ENCODE results near the gene MAST2. TPM values are rescaled to one million over a fixed set of nuclear protein-coding genes. Genes with fewer than 3 reads are reported as not detected.

MAST2 gene
- total and polyA plus RNA-seq, 2 donors (not counting 3 experiments of a cell fraction or from before 2014, with no cell fraction given) = 25.0 to 41.2 TPM

DNA sequence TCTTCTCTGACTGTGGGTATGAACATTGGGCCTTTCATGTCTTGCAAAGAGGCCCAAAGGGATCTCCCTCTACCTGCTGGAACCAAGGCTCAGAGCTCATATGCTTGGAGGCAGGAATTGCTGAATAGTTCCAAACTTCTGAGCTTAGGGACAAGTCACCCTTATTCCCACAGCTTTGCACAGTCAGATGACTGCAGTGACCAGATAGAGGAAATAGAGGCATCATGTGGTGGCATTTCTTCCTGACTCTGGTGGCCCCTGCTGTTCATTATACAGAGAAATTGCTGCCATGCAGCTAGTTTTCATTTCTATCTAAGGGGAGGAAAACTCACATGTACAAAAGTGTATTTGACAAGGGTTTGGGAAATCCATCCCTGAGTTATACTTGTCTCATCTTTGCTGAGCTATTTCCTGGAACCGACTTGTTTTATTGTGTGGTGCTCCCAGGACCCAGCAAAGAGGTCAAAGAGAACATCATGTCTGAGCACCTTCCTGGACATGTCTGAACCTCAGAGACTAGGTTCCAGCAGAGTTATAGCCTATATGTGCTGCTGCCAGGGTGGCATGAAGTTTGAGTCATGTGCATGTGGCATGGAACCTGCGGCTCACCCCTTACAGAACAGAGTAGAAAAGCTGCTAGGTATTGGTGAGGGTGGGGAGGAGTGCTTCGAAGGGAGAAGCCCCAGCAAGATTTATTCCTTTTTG, 197.8 kb downstream of the MAST2 start:
- no peaks in the 10 kb centered on the region for H3K9me1 ChIP-seq (replicated peaks; ENCODE audit: control insufficient read depth, extremely low read depth, insufficient read depth, low read length)

More for the DNA sequence above, 197.8 kb downstream of the MAST2 start:
- H3K27me3 ChIP-seq (ENCODE audit: control insufficient read depth in 2 of 2, insufficient read depth in 2 of 2, low read length in 2 of 2) = no peaks in the 10 kb centered on the region
- POLR2A ChIA-PET = no interaction called here
- H3K27ac ChIP-seq (ENCODE audit: insufficient read depth, low read depth, low read length) = no peak overlapping the region
- no peak overlapping the region for H3K4me3 ChIP-seq (replicated peaks in 1 of 3; ENCODE audit: insufficient read depth in 1 of 3, low read depth in 1 of 3, low read length in 3 of 3)
- FAIRE-seq = no peak
- CTCF ChIA-PET = no interaction called here
- H3K79me2 ChIP-seq (ENCODE audit: control insufficient read depth, insufficient read depth, low read length) = no peaks in the 10 kb centered on the region
- no peak overlapping the region for H3K9ac ChIP-seq (replicated peaks; ENCODE audit: extremely low read depth, insufficient read depth, low read length)
- dilution Hi-C loops (cut with MboI; ENCODE audit: extremely low pct_ligation_motif_present, low sequenced_read_pairs) (no loop called here), intact Hi-C loops (cut with micrococcal nuclease) (no loop called here)
- no peaks in the 10 kb centered on the region for H3K36me3 ChIP-seq (ENCODE audit: control insufficient read depth in 2 of 2, extremely low read depth in 1 of 2, insufficient read depth in 2 of 2, low read length in 2 of 2)
- no peaks in the 10 kb centered on the region for H3K4me1 ChIP-seq (ENCODE audit: control insufficient read depth, extremely low read depth, insufficient read depth, low read length)
- H4K20me1 ChIP-seq (replicated peaks; ENCODE audit: control insufficient read depth, extremely low read depth, insufficient read depth, low read length) = no peaks in the 10 kb centered on the region
- no TSS peak for BruUV-seq (replicated peaks)
- no peak for DNase-seq (ENCODE audit: low read depth, low spot score)
- TF ChIP-seq CTCF (IDR thresholded peaks at IDR 0.05; ENCODE audit: extremely low read depth in 1 of 2, insufficient read depth in 1 of 2, low read depth in 1 of 2, low read length in 2 of 2) (no peak), POLR2A (IDR thresholded peaks at IDR 0.05; ENCODE audit: low read depth, low read length) (no peak), MYC (IDR thresholded peaks at IDR 0.05; ENCODE audit: low read depth, low read length) (no peak), GATA2 (IDR thresholded peaks at IDR 0.05; ENCODE audit: insufficient read depth, insufficient read length, low read depth, low read length) (no peak), EZH2 (IDR thresholded peaks at IDR 0.05; ENCODE audit: borderline replicate concordance, low read depth, low read length, severe bottlenecking) (no peak), JUN (IDR thresholded peaks at IDR 0.05; ENCODE audit: borderline replicate concordance, insufficient read depth, insufficient read length, low read depth) (no peak), FOS (IDR thresholded peaks at IDR 0.05; ENCODE audit: borderline replicate concordance, insufficient read depth, low read length) (no peak), POLR2AphosphoS5 (IDR thresholded peaks at IDR 0.05; ENCODE audit: insufficient read depth, low read depth, low read length) (no peak)
- TF ChIP-seq, protein P1, sequence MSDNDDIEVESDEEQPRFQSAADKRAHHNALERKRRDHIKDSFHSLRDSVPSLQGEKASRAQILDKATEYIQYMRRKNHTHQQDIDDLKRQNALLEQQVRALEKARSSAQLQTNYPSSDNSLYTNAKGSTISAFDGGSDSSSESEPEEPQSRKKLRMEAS (IDR thresholded peaks at IDR 0.05; ENCODE audit: insufficient read depth, insufficient read length) = no peak
- H3K4me2 ChIP-seq (ENCODE audit: insufficient read depth, low read length) = no peak overlapping the region
- H2AFZ ChIP-seq (ENCODE audit: low read depth, low read length) = no peak overlapping the region
- H3K9me3 ChIP-seq (replicated peaks; ENCODE audit: control insufficient read depth, insufficient read depth, low read length) = no peaks in the 10 kb centered on the region

Data from endothelial cell of umbilical vein (primary cell).